Effector memory CD4-positive, alpha-beta T cell (primary cell): ENCODE measurements around the gene SOX4.

Experiments
- DNase-seq, 3 donors: peaks; one replicate each; pipeline ENCODE4 v3.0.0-alpha.2; 2020
- H3K27ac ChIP-seq: 2 replicates; pipeline ENCODE4 v1.7.0; 2013; ENCODE audit warnings: mild to moderate bottlenecking, low read length, moderate library complexity; ENCODE audit not compliant: insufficient read depth, poor library complexity, severe bottlenecking
- H3K27me3 ChIP-seq: replicated peaks from 2 replicates; pipeline ENCODE4 v1.7.0; 2013; ENCODE audit warnings: mild to moderate bottlenecking, low read length; ENCODE audit not compliant: insufficient read depth, control insufficient read depth, poor library complexity, severe bottlenecking
- H3K36me3 ChIP-seq: 2 replicates; pipeline ENCODE4 v1.7.0; 2013; ENCODE audit warnings: mild to moderate bottlenecking, low read length, moderate library complexity; ENCODE audit not compliant: control insufficient read depth, insufficient read depth
- H3K4me1 ChIP-seq: 2 replicates; pipeline ENCODE4 v1.7.0; 2013; ENCODE audit warnings: low read length, mild to moderate bottlenecking; ENCODE audit not compliant: control insufficient read depth, insufficient read depth, poor library complexity, severe bottlenecking
- H3K4me3 ChIP-seq: 2 replicates; pipeline ENCODE4 v1.7.0; 2013; ENCODE audit warnings: low read length, low read depth, mild to moderate bottlenecking; ENCODE audit not compliant: insufficient read depth, poor library complexity, severe bottlenecking
- H3K9me3 ChIP-seq: 2 replicates; pipeline ENCODE4 v1.7.0; 2013; ENCODE audit warnings: mild to moderate bottlenecking, low read length, moderate library complexity; ENCODE audit not compliant: control insufficient read depth

The SOX4 gene

GRCh38 chr6:21612067-21612745, 18.7 kb downstream of the SOX4 start:
- H3K9me3 ChIP-seq: no peaks in the 10 kb centered on the region
- no peak overlapping the region for H3K27ac ChIP-seq
- no peaks in the 10 kb centered on the region for H3K36me3 ChIP-seq
- no peak overlapping the region for H3K4me3 ChIP-seq
- H3K4me1 ChIP-seq: no peaks in the 10 kb centered on the region
- no peak for DNase-seq
- no peaks in the 10 kb centered on the region for H3K27me3 ChIP-seq

GRCh38 chr6:21613809-21614208, 20.3 kb downstream of the SOX4 start:
- Histone ChIP-seq H3K27ac (no peak overlapping the region), H3K36me3 (no peaks in the 10 kb centered on the region), H3K27me3 (no peaks in the 10 kb centered on the region), H3K4me1 (no peaks in the 10 kb centered on the region), H3K4me3 (no peak overlapping the region), H3K9me3 (no peaks in the 10 kb centered on the region)
- no peak for DNase-seq

- H3K4me1 ChIP-seq: no peaks in the 10 kb centered on the region
Measured at GRCh38 chr6:21614226-21614625, 20.7 kb downstream of the SOX4 start.

GRCh38 chr6:21615504-21615903, 22.0 kb downstream of the SOX4 start:
- no peaks in the 10 kb centered on the region for H3K27me3 ChIP-seq
- no peaks in the 10 kb centered on the region for H3K36me3 ChIP-seq
- H3K4me1 ChIP-seq: no peaks in the 10 kb centered on the region
- H3K27ac ChIP-seq: no peak overlapping the region
- no peaks in the 10 kb centered on the region for H3K9me3 ChIP-seq
- H3K4me3 ChIP-seq: no peak overlapping the region
- no peak for DNase-seq

More at GRCh38 chr6:21614226-21614625, 20.7 kb downstream of the SOX4 start:
- no peak overlapping the region for H3K4me3 ChIP-seq
- no peaks in the 10 kb centered on the region for H3K36me3 ChIP-seq
- H3K9me3 ChIP-seq: no peaks in the 10 kb centered on the region
- no peaks in the 10 kb centered on the region for H3K27me3 ChIP-seq
- H3K27ac ChIP-seq: no peak overlapping the region
- DNase-seq: no peak

- no peak for DNase-seq
- Histone ChIP-seq H3K4me3 (no peak overlapping the region), H3K9me3 (no peaks in the 10 kb centered on the region), H3K27ac (no peak overlapping the region), H3K27me3 (no peaks in the 10 kb centered on the region), H3K36me3 (no peaks in the 10 kb centered on the region), H3K4me1 (no peaks in the 10 kb centered on the region)
Measured at GRCh38 chr6:21616005-21616404, 22.5 kb downstream of the SOX4 start.

GRCh38 chr6:21625642-21626041, 32.1 kb downstream of the SOX4 start:
- no peak overlapping the region for H3K4me3 ChIP-seq
- no peaks in the 10 kb centered on the region for H3K9me3 ChIP-seq
- DNase-seq: no peak
- no peaks in the 10 kb centered on the region for H3K36me3 ChIP-seq
- H3K27ac ChIP-seq: no peak overlapping the region
- no peaks in the 10 kb centered on the region for H3K27me3 ChIP-seq
- no peaks in the 10 kb centered on the region for H3K4me1 ChIP-seq

GRCh38 chr6:21626756-21627155, 33.2 kb downstream of the SOX4 start:
- no peak overlapping the region for H3K4me3 ChIP-seq
- no peak for DNase-seq
- H3K27me3 ChIP-seq: no peaks in the 10 kb centered on the region
- no peaks in the 10 kb centered on the region for H3K36me3 ChIP-seq
- no peak overlapping the region for H3K27ac ChIP-seq
- no peaks in the 10 kb centered on the region for H3K4me1 ChIP-seq
- no peaks in the 10 kb centered on the region for H3K9me3 ChIP-seq

- Histone ChIP-seq H3K27ac (no peak overlapping the region), H3K4me3 (no peak overlapping the region), H3K9me3 (no peaks in the 10 kb centered on the region), H3K4me1 (no peaks in the 10 kb centered on the region), H3K27me3 (no peaks in the 10 kb centered on the region), H3K36me3 (no peaks in the 10 kb centered on the region)
- DNase-seq: no peak
Measured at GRCh38 chr6:21628160-21628559, 34.6 kb downstream of the SOX4 start.

GRCh38 chr6:21633511-21634109, 40.1 kb downstream of the SOX4 start:
- Histone ChIP-seq H3K36me3 (no peaks in the 10 kb centered on the region), H3K4me3 (no peak overlapping the region), H3K27ac (no peak overlapping the region), H3K27me3 (no peaks in the 10 kb centered on the region), H3K4me1 (no peaks in the 10 kb centered on the region), H3K9me3 (no peaks in the 10 kb centered on the region)
- DNase-seq: no peak

GRCh38 chr6:21634582-21634981, 41.0 kb downstream of the SOX4 start:
- Histone ChIP-seq H3K4me1 (no peaks in the 10 kb centered on the region), H3K9me3 (no peaks in the 10 kb centered on the region), H3K27ac (no peak overlapping the region), H3K4me3 (no peak overlapping the region), H3K36me3 (no peaks in the 10 kb centered on the region), H3K27me3 (no peaks in the 10 kb centered on the region)
- DNase-seq: no peak
